GM18499 (cell line): Measurements from ENCODE around the gene SAFB2.
"Not testable (repeated sequence)": the region's sequence is repeated elsewhere in the genome, so short reads cannot be mapped to it uniquely, and the experiment has no call there.

ENCODE experiments used
- ATAC-seq: cut with Tn5 transposase; IDR thresholded peaks from one replicate; pipeline ENCODE4 v1.9.1; 2021; ENCODE audit warnings: moderate number of reproducible peaks; ENCODE audit not compliant: insufficient read depth, unreplicated experiment

The SAFB2 gene

GRCh38 chr19:5609881-5610448 lies 12.6 kb downstream of the SAFB2 start:
- ATAC-seq, result no peak

- ATAC-seq, result not testable (repeated sequence)
Measured at GRCh38 chr19:5608766-5609165, 13.8 kb downstream of the SAFB2 start.

GRCh38 chr19:5608291-5608690 lies 14.3 kb downstream of the SAFB2 start:
- ATAC-seq, result no peak

GRCh38 chr19:5607318-5608275 lies 15.0 kb downstream of the SAFB2 start:
- no peak for ATAC-seq

- no peak for ATAC-seq
Measured at GRCh38 chr19:5605362-5605761, 17.2 kb downstream of the SAFB2 start.

GRCh38 chr19:5603626-5604025 lies 18.9 kb downstream of the SAFB2 start:
- no peak for ATAC-seq

- no peak for ATAC-seq
Measured at GRCh38 chr19:5600797-5601196, 21.8 kb downstream of the SAFB2 start.

GRCh38 chr19:5595745-5596144 lies 26.8 kb downstream of the SAFB2 start:
- no peak for ATAC-seq

- no peak for ATAC-seq
Measured at GRCh38 chr19:5595129-5595528, 27.4 kb downstream of the SAFB2 start.

GRCh38 chr19:5594521-5594950 lies 28.0 kb downstream of the SAFB2 start:
- ATAC-seq, result no peak

GRCh38 chr19:5593343-5594255 lies 29.0 kb downstream of the SAFB2 start:
- no peak for ATAC-seq

- no peak for ATAC-seq
Measured at GRCh38 chr19:5592531-5593342, 29.8 kb downstream of the SAFB2 start.

- no peak for ATAC-seq
Measured at GRCh38 chr19:5591476-5591875, 31.1 kb downstream of the SAFB2 start.

DNA sequence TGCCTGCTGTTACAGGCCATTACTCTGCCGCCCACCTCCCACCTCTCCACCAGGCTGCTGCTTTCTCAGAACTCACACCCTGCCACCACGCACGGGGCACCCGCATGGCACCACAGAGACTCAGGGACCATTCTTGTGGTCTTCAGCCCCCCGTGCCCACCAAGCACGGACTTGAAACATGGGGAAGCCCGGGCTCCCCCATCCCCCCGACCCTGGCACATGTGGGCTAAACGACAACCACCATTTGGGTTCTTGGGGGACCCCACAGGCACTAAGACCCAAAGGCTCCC lies 31.8 kb downstream of the SAFB2 start:
- no peak for ATAC-seq

GRCh38 chr19:5590151-5590864 lies 32.3 kb downstream of the SAFB2 start:
- no peak for ATAC-seq

DNA sequence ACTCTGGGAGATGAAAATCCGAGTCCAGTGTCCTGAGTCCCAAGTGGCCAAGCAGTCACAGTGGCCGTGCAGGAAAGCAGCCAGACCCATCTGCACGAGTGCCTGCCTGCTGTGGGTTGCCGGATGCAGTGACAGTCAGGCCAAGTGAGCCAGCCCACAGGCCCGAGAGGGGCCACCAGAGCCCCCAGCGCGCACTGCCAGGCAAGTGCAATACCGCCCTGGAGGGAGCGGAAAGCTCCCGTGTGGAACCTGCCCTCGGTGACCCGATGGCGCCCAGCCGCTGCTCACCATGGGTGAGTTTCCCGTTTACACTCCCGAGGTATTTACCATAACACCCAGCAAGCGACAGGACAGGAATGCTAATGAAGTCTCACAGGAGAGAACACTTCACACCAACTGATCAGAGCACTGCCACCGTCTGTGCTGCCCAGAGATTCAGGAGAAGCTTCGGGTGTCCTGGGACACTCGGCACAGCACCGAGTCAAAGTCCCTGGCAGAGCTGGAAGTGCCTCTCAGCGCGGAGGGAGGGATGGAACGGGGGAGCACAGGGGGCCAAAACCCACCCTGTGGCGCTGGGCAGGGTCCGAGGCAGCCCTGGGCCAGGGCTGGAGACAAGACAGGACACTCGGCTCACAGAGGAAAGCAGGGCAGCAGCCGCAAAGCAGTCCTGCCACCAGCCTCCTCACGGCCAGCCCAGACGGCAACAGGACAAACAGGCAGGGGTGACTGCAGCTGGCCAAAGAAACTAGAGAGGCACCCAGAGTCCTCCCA lies 33.5 kb downstream of the SAFB2 start:
- ATAC-seq, result no peak

GRCh38 chr19:5588441-5588840 lies 34.1 kb downstream of the SAFB2 start:
- no peak for ATAC-seq

DNA sequence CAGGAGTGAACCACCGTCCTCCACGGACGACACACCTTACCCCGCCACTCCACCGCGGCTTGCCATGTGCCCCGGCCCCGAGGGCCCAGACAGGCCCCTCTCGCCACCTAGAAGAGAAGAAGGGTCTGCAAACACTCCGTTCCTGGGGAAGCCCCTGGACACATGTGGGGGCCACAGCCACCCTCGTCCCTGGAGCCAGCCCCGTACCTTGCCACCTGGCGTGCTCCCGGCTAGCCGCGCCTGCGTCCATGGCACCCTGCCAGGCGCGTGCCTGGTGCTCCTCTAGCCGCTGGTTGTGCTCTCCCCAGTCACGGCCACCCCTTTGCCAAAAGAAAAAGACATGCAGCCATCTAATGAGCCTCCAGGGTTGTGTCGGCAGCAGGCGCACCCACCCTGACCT lies 34.9 kb downstream of the SAFB2 start:
- no peak for ATAC-seq

DNA sequence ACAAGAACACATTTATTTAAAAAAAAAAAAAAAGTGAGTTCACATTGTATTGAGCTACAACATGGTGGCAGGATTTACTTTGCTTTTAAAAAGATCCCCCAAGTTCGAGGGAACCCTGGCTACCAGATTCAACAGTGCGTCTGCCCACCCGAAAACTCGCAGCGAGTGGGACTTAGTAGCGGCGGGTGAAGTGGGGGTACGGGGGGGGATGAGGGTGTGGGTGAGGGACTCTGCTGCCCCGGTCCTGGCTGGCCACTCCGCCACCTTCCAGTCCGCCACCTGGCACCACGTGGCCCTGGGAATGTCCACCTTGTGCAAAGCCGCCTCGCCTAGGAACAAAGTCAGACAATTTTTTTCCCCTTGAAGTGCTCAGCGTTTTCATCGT lies 35.5 kb downstream of the SAFB2 start:
- ATAC-seq, result no peak
